ENCODE measurements around the gene IQGAP3. TPM values are rescaled to one million over a fixed set of nuclear protein-coding genes. Genes with fewer than 3 reads are reported as not detected.
"Not testable (repeated sequence)": the region's sequence is repeated elsewhere in the genome, so short reads cannot be mapped to it uniquely, and the experiment has no call there.

Gene IQGAP3
- total RNA-seq, 1 donor from 2014 or later = 65.0 TPM

DNA sequence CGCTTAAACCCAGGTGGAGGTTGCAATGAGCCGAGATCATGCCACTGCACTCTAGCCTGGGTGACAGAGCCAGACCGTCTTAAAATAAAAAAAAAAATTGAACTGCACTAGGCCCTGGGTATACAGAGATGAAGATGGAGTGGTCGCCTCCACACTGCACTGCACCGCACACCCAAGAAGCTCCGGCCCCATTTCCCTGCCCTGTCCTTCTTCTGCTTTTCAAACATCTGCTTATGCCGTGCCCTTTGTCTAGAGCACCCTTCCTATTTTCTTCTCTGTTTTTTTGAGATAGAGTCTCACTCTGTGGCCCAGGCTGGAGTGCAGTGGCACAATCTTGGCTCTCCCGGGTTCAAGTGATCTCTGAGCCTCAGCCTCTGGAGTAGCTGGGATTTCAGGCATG, 17.4 kb downstream of the IQGAP3 start:
- DNase-seq (ENCODE audit: low read depth) = no peak
- TF ChIP-seq, protein P1, sequence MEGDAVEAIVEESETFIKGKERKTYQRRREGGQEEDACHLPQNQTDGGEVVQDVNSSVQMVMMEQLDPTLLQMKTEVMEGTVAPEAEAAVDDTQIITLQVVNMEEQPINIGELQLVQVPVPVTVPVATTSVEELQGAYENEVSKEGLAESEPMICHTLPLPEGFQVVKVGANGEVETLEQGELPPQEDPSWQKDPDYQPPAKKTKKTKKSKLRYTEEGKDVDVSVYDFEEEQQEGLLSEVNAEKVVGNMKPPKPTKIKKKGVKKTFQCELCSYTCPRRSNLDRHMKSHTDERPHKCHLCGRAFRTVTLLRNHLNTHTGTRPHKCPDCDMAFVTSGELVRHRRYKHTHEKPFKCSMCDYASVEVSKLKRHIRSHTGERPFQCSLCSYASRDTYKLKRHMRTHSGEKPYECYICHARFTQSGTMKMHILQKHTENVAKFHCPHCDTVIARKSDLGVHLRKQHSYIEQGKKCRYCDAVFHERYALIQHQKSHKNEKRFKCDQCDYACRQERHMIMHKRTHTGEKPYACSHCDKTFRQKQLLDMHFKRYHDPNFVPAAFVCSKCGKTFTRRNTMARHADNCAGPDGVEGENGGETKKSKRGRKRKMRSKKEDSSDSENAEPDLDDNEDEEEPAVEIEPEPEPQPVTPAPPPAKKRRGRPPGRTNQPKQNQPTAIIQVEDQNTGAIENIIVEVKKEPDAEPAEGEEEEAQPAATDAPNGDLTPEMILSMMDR (conservative IDR thresholded peaks at IDR 0.05; ENCODE audit: low read depth, low read length) = no peak
- no peak overlapping the region for H3K4me3 ChIP-seq (ENCODE audit: low read depth, low read length)

DNA sequence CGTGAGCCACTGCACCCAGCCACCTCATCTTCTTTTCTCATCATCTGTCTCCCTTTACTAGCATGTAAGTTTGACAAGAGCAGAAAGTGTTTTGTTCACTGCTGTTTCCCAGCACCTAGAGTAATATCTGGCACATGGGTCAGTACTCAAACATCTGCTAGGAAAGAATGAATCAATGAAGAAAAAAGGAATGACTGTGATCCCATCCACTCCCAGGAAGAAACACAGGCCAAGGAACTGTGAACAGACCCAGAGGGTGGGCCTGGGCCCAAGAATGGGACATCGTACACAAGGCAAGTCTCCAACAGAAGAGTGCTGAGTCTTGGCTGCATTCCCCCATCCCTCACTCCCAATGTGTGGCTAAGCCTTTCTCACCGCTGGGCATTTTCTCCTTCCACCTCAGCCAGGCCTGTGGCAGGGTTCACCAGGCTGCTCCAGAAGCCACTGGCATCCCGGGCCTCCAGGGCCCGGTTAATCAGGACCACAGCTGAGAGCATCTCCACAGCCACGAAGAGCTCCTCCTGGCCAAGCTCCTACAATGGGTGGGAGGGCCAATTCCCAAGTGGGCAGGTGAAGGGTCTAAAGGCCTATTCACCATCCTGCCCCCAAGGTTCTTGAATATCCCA, 18.4 kb downstream of the IQGAP3 start:
- TF ChIP-seq, protein P1 (conservative IDR thresholded peaks at IDR 0.05; ENCODE audit: low read depth, low read length) = no peak
- no peak overlapping the region for H3K4me3 ChIP-seq (ENCODE audit: low read depth, low read length)
- DNase-seq (ENCODE audit: low read depth) = no peak

DNA sequence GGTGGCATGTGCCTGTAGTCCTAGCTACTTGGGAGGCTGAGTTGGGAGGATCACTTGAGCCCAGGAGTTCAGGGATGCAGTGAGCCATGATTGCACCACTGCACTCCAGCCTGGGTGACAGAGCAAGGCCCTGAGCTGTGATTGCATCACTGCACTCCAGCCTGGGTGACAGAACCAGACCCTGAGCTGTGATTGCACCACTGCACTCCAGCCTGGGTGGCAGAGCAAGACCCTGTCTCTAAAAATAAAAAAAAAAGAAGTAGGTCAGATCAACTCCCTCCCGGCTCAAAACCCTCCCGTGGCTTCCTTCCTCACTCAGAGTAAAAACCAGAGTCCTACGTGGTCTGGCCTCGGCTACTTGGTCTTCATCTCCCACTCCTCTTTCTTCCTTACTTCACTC, 19.4 kb downstream of the IQGAP3 start:
- not testable (repeated sequence) for H3K4me3 ChIP-seq (ENCODE audit: low read depth, low read length); DNase-seq (ENCODE audit: low read depth)

DNA sequence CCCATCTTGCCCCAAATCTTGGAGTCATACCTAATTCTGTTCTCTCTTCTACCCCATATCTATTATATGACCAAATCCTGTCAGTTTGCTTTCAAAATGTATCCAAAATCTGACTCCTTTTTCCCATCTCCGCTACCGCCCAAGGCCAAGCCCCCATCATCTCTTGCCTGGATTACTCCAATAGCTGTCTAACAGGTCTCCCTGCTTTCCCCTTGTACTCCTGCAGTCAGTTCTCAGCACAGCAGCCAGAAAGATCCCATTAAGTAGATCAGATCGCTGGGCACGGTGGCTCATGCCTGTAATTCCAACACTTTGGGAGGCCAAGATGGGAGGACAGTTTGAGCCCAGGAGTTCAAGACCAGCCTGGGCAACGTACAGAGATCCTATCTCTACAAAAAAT, 19.8 kb downstream of the IQGAP3 start:
- TF ChIP-seq, protein P1 (conservative IDR thresholded peaks at IDR 0.05; ENCODE audit: low read depth, low read length) = no peak
- no peak for DNase-seq (ENCODE audit: low read depth)
- H3K4me3 ChIP-seq (ENCODE audit: low read depth, low read length) = no peak overlapping the region

DNA sequence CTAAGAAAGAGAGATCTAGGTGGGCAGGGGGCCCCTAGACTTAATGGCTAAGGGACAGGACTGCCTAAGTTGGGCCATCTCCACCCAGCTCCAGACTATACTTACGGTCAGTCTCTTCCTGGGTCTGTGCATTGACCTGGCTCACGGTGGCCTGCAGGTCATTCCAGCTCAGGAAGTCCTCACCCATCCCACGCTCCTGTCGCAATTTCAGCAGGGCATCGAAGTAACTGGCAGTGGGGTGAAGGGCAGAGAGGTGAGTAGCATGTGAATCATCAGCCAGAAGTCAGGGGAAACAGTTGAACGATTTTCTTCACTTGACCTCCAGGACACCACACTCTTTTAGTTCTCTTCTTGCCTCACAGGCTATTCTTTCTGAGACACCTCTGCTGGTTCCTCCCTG, 20.5 kb downstream of the IQGAP3 start:
- TF ChIP-seq, protein P1 (conservative IDR thresholded peaks at IDR 0.05; ENCODE audit: low read depth, low read length) = no peak
- DNase-seq (ENCODE audit: low read depth) = peak; percentile 79
- no peak overlapping the region for H3K4me3 ChIP-seq (ENCODE audit: low read depth, low read length)

DNA sequence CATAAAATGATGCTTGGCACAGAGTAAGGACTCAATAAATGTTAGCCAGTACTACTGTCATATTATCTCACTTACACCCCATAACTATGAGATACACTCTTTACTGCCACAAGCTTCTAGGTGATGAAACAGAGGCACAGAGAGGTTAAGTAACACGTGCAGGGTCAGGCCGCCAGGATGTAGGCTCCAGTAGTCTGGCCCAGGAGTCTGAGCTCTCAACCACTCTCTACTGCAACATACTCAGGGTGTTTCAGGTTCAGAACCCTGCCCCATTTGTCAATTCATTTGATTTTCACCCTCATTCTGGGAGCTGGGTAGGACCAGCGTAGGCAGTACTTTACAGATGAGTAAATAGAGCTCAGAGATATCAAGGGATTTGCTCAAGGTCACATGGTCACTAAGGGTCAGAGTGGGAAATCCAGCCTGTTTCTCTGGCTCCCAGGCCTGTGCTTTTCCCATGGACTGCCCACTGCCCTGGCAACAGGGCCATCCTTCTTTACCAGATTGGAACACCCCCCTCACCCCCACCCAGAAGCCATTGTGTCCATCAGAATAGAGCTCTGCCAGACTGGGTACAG, 21.2 kb downstream of the IQGAP3 start:
- TF ChIP-seq, protein P1 (conservative IDR thresholded peaks at IDR 0.05; ENCODE audit: low read depth, low read length) = no peak
- H3K4me3 ChIP-seq (ENCODE audit: low read depth, low read length) = no peak overlapping the region
- DNase-seq (ENCODE audit: low read depth) = no peak

DNA sequence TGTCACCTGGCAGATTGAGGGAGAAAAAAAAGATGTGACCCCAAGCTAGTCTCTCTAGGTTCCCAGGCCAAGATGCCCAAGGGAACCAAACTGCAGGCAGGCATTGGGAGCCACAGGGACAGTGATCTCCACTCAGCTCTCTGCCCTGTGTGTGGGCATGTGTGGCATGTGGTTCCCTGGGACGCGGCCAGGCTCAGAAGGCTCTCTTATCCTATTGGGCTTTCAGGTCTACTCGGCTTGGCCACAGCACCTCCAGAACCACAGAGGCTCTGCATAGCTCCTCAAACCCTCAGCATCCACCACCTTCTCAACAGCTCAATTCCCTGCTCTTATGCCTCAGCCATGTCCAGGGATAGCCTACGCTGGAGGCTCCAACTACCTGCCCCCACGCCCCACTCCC, 22.0 kb downstream of the IQGAP3 start:
- no peak overlapping the region for H3K4me3 ChIP-seq (ENCODE audit: low read depth, low read length)
- TF ChIP-seq, protein P1 (conservative IDR thresholded peaks at IDR 0.05; ENCODE audit: low read depth, low read length) = no peak
- DNase-seq (ENCODE audit: low read depth) = no peak
